ENCODE data around the gene RPL6.

GRCh38 chr12:112359290-112359689 lies 50.1 kb downstream of the RPL6 start:
- TF ChIP-seq, protein P1, sequence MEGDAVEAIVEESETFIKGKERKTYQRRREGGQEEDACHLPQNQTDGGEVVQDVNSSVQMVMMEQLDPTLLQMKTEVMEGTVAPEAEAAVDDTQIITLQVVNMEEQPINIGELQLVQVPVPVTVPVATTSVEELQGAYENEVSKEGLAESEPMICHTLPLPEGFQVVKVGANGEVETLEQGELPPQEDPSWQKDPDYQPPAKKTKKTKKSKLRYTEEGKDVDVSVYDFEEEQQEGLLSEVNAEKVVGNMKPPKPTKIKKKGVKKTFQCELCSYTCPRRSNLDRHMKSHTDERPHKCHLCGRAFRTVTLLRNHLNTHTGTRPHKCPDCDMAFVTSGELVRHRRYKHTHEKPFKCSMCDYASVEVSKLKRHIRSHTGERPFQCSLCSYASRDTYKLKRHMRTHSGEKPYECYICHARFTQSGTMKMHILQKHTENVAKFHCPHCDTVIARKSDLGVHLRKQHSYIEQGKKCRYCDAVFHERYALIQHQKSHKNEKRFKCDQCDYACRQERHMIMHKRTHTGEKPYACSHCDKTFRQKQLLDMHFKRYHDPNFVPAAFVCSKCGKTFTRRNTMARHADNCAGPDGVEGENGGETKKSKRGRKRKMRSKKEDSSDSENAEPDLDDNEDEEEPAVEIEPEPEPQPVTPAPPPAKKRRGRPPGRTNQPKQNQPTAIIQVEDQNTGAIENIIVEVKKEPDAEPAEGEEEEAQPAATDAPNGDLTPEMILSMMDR (IDR thresholded peaks at IDR 0.05) = no peak
- no peak for TF ChIP-seq POLR2A (IDR thresholded peaks at IDR 0.05)

Data from ovary (tissue), 3 donors.